GM21717 (cell line): ENCODE measurements around the gene CIZ1.

Experiments
- ATAC-seq: cut with Tn5 transposase; IDR thresholded peaks from one replicate; pipeline ENCODE4 v1.9.1; 2021; ENCODE audit warnings: mild to moderate bottlenecking, moderate library complexity; ENCODE audit not compliant: unreplicated experiment

The CIZ1 gene

DNA sequence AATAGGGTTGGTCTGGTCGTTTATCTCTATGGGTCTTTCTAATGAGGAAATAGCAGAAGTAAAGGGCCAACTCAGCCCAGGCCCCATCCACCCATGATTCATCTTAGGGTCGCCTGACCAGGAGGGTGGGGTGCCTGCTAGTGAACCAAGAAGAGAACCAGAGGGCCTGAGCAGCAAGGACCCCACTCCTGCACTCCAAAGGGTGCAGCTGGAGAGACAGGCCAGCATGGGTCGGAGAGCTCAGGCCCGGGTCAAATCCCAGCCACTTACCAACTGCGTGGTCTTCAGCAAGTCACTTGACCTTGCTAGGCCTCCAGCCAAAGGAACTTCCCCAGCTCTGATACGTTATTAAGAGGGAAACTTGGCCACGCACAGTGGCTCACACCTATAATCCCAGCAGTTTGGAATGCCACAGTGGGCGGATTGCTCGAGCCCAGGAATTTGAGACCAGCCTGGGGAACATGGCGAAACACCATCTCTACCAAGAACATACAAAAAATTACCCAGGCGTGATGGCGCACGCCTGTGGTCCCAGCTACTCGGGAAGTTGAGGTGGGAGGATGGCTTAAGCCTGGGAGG, 27.0 kb downstream of the CIZ1 start:
- ATAC-seq, result no peak

GRCh38 chr9:128163523-128164306, 27.7 kb downstream of the CIZ1 start:
- ATAC-seq, result no peak

GRCh38 chr9:128163027-128163515, 28.3 kb downstream of the CIZ1 start:
- no peak for ATAC-seq

GRCh38 chr9:128162215-128163026, 29.0 kb downstream of the CIZ1 start:
- ATAC-seq, result no peak

DNA sequence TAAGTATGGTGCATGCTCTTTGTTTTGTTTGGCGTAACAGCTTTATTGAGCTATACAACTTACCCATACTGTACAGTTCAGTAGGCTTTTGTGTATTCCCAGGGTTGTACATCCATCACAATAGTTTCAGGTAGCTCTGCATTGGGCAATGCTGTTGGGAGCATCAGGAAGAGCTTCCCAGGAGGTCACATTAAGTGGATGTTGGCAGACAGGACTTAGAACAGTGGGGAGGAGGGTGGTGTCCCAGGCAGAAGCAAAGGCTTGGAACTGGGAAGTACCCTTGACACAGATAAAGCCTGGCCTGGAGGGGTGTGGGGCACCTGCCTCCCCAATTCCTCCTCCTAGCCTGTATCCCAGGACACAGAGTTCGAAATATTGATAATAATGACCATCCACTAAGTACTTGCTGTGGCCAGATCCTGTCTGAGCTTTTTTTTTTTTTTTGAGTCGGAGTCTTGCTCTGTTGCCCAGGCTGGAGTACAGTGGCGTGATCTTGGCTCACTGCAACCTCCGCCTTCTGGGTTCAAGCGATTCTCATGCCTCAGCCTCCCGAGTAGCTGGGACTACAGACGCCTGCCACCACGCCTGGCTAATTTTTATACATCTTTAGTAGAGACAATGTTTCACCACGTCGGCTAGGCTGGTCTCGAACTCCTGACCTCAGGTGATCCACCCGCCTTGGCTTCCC, 30.0 kb downstream of the CIZ1 start:
- ATAC-seq, result no peak

DNA sequence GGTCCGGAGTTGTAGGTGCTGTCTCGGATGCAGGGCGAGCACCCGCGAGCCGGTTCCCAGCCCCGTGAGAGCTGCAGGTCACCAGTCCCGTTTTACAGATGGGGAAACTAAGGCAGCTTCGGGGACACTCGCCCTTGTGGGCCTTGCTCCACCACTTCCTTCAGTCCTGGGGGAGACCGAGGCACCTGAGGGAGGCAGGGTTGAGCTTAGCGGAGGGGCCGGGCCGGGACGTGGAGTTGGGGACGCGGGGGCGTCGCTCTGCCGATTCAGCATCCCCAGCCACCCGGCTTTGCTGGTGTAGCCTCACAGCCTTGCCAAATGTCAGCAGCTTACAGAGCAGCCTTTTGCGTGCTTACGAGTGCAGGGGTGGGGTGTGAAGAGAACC, 30.8 kb downstream of the CIZ1 start:
- no peak for ATAC-seq

DNA sequence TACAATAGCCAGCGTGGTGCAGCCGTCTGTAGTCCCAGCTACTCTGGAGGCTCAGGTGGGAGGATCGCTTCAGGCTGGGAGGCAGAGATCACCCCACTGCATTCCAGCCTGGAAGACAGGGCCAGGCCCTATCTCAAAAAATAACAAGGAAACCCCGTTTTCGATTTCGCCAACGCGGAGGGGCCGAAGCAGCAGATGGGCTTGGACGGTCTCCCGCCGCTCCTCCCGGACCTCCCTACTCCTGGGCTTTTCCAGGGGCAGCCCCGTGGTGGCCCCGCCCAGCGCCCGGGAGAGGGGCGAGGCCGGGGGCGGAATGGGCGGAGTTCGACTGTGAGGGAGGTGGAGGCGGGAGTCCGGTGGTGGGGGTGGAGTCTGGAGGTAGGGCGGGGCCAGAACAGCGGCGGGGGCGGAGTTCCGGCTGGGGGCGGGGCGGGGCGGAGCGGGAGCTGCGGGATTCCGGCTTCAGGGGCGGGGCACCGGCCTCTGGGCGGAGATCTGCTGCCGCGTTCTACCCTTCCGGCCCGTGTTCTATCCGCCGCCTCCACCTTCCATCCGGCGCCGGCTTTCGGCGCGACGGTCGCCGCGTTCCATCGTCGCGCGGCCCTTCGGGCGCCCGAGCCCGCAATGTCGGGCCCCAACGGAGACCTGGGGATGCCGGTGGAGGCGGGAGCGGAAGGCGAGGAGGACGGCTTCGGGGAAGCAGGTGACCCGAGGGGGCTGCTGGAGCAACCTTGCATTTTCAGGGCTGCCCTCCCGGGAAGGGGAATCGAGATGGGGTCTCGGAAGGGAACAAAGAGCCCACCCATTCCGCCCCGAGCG, 31.4 kb downstream of the CIZ1 start, which contains the start of gene BBLN:
Gene BBLN, plus strand, starts transcription at position 482 of the 819 bp plus-strand sequence. Its CDS starts 143 bp downstream, at position 625.
- ATAC-seq, result peak; percentile 73

DNA sequence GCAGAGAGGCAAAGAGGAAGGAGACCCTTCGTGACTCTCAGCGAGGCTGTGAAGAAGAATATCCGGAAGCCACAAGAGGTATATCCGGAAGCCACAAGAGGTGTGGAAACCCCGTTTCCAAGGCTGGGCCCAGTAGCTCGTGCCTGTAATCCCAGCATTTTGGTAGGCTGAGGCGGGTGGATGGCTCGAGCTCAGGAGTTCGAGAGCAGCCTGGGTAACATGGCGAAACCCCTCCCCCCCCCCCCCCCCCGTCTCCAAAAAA, 31.9 kb downstream of the CIZ1 start:
- ATAC-seq, result no peak

DNA sequence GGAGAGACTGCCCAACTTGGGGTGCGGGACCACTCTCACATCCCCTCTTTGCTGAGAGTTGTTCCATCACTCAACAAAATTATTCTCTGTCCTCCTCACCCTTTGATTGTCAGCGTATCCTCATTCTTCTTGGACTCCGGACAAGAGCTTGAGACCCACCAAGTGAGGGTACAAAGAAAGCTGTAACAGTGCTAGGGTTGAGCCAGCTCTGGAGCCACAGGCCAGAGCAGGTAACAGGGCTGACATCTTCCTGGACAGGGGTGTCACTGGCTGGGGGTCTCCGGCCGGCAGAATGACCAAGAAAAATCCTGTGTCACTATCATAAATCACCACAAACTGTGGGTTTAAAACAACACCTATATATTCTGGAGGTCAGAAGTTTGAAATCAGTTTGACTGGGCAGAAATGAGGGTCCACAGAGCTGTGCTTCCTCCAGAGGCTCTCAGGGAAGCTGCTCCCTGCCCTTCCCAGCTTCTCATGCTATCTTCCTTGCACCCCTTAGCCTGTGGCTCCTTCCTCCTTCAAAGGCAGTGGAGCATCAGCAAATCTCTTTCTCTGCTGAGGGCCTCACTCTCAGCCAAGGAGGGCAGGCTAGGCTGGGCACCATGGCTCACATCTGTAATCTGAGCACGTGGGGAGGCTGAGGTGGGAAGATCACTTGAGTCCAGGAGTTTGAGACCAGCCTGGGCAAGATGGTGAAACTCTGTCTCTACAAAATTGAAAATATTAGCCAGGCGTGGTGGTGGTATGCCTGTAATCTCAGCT, 35.5 kb downstream of the CIZ1 start:
- ATAC-seq, result no peak

GRCh38 chr9:128153947-128154695, 37.3 kb downstream of the CIZ1 start:
- no peak for ATAC-seq

GRCh38 chr9:128153060-128153946, 38.1 kb downstream of the CIZ1 start:
- ATAC-seq, result no peak

- ATAC-seq, result no peak
These were observed 39.0 kb downstream of the CIZ1 start for GRCh38 chr9:128152133-128153059.

DNA sequence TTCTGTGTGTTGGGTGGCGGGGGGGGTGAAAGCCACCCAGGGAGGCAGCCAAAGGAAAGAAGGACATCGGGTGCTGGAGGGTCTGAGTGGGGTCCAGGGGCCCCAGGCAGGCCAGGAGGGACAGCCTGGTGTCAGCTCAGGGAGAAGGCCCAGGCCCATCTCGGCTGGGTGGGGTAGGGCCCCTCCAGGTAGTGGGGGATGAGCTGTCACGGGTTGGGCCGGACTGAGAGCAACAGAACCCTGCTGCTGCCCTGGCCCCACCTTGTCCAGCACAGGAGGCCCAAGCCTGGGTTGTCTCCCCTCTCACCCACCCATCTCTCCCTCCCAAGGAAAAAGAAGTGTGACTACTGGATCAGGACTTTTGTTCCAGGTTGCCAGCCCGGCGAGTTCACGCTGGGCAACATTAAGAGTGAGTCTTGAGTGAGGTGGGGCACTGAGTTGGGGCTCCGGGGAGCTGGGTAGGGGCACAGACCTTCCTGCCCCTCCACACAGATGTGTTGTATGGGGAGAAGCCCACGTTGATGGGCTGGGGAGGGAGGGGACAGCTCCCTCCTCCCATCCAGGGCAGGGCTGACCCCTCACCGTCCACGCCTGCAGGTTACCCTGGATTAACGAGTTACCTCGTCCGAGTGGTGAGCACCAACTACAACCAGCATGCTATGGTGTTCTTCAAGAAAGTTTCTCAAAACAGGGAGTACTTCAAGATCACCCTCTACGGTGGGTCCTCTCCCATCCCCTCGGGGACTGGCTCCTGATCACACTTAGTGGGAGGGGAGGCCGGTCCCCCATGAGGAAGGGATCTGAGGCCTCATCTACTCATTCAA, 39.9 kb downstream of the CIZ1 start:
- ATAC-seq, result no peak

GRCh38 chr9:128150594-128151308, 40.6 kb downstream of the CIZ1 start:
- no peak for ATAC-seq

GRCh38 chr9:128149951-128150593, 41.3 kb downstream of the CIZ1 start:
- ATAC-seq, result no peak
